ENCODE measurements around the gene FOXO4.

FOXO4 gene

DNA sequence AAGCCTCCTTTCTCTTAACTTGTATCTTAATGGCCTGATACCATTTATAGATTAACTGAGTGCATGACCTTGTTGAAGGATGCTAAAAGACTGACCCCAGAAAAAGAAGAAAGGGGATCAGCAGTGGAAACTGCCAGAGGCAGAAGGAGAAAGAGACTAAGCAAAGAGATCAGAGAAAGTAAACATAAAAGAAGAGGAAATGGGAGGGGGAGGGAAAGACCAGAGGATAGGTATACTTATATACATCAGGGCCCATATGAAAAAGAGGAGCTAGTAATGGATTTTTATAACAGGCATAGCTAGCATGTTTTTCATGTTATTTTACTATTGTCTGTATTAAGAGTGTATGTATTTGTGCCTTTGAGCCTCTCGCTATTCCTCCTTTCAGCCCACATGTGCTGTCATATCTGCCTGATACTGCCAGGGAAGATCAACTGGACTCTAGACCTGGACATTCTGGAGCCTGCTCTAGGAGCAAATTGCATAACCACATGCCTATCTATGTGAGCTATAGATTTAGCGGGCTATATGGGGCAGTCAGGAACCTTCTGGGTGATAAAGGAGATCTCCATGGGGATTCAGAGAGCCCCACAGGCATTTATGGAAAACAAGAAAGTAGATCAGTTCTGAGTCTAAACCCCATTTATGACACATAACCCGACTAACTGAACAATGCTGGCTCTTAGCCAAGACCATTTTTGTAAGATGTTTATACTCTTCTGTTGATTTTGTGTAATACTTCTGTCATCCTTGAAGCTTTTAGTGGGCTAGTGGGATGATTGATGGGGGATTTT lies 14.1 kb upstream of the FOXO4 start:
- H3K27me3 ChIP-seq (ENCODE audit: control insufficient read depth, insufficient read depth, low read length), result peaks cover 13% of the 10 kb centered on the region
- no peaks in the 10 kb centered on the region for H3K36me3 ChIP-seq (ENCODE audit: insufficient read depth, low read length)
- no peak overlapping the region for H3K4me2 ChIP-seq (ENCODE audit: low read length)
- H3K4me1 ChIP-seq (ENCODE audit: control insufficient read depth, insufficient read depth, low read length), result no peaks in the 10 kb centered on the region
- no peak overlapping the region for H3K4me3 ChIP-seq (ENCODE audit: low read length)
- H3K9me3 ChIP-seq (replicated peaks; ENCODE audit: low read length), result no peaks in the 10 kb centered on the region
- H3K9ac ChIP-seq (ENCODE audit: low read depth, low read length), result no peak overlapping the region

GRCh38 chrX:71082124-71082647 lies 13.5 kb upstream of the FOXO4 start:
- Histone ChIP-seq H3K9me3 (replicated peaks; ENCODE audit: low read length) (no peaks in the 10 kb centered on the region), H3K27me3 (ENCODE audit: control insufficient read depth, insufficient read depth, low read length) (peaks cover 8% of the 10 kb centered on the region), H3K4me2 (ENCODE audit: low read length) (no peak overlapping the region), H3K4me3 (ENCODE audit: low read length) (no peak overlapping the region), H3K9ac (ENCODE audit: low read depth, low read length) (no peak overlapping the region), H3K36me3 (ENCODE audit: insufficient read depth, low read length) (no peaks in the 10 kb centered on the region), H3K4me1 (ENCODE audit: control insufficient read depth, insufficient read depth, low read length) (no peaks in the 10 kb centered on the region)

GRCh38 chrX:71082822-71083221 lies 12.8 kb upstream of the FOXO4 start:
- no peak overlapping the region for H3K9ac ChIP-seq (ENCODE audit: low read depth, low read length)
- H3K4me3 ChIP-seq (ENCODE audit: low read length), result no peak overlapping the region

GRCh38 chrX:71085900-71086299 lies 9.8 kb upstream of the FOXO4 start:
- H3K4me1 ChIP-seq (ENCODE audit: control insufficient read depth, insufficient read depth, low read length), result no peaks in the 10 kb centered on the region
- no peak overlapping the region for H3K4me2 ChIP-seq (ENCODE audit: low read length)
- H3K9ac ChIP-seq (ENCODE audit: low read depth, low read length), result no peak overlapping the region
- no peaks in the 10 kb centered on the region for H3K9me3 ChIP-seq (replicated peaks; ENCODE audit: low read length)
- peaks cover 4% of the 10 kb centered on the region for H3K27me3 ChIP-seq (ENCODE audit: control insufficient read depth, insufficient read depth, low read length)
- no peaks in the 10 kb centered on the region for H3K36me3 ChIP-seq (ENCODE audit: insufficient read depth, low read length)
- H3K4me3 ChIP-seq (ENCODE audit: low read length), result no peak overlapping the region

More at GRCh38 chrX:71082822-71083221, 12.8 kb upstream of the FOXO4 start:
- Histone ChIP-seq H3K9me3 (replicated peaks; ENCODE audit: low read length) (no peaks in the 10 kb centered on the region), H3K4me1 (ENCODE audit: control insufficient read depth, insufficient read depth, low read length) (no peaks in the 10 kb centered on the region), H3K4me2 (ENCODE audit: low read length) (no peak overlapping the region), H3K27me3 (ENCODE audit: control insufficient read depth, insufficient read depth, low read length) (peaks cover 8% of the 10 kb centered on the region), H3K36me3 (ENCODE audit: insufficient read depth, low read length) (no peaks in the 10 kb centered on the region)

- Histone ChIP-seq H3K9me3 (replicated peaks; ENCODE audit: low read length) (no peaks in the 10 kb centered on the region), H3K4me3 (ENCODE audit: low read length) (no peak overlapping the region), H3K4me2 (ENCODE audit: low read length) (no peak overlapping the region), H3K36me3 (ENCODE audit: insufficient read depth, low read length) (no peaks in the 10 kb centered on the region), H3K4me1 (ENCODE audit: control insufficient read depth, insufficient read depth, low read length) (no peaks in the 10 kb centered on the region), H3K27me3 (ENCODE audit: control insufficient read depth, insufficient read depth, low read length) (no peaks in the 10 kb centered on the region), H3K9ac (ENCODE audit: low read depth, low read length) (no peak overlapping the region)
Observed at GRCh38 chrX:71091263-71091662, 4.4 kb upstream of the FOXO4 start.

DNA sequence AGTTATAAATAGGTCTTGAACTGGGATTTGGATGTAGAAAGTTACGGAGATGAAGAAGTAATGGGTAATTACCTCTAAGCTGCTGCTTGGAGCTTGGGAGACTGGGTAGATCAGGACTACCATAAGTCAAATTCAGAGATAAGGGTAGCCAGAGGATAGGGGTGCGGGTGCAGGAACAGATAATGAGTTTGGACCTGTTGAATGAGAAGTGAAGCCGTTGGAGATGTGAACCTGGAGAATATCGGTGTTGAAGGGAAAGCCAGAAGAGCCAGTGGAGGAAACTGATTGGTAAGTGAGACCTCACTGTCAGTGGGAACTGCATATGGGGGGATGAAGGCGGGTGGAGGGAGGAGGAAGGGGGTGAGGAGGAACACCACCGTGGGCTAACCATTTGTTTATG lies 618 bp upstream of the FOXO4 start:
- no peaks in the 10 kb centered on the region for H3K4me1 ChIP-seq (ENCODE audit: control insufficient read depth, insufficient read depth, low read length)
- peak overlapping the region; percentile 84 for H3K4me3 ChIP-seq (ENCODE audit: low read length)
- peak overlapping the region; percentile 78 for H3K4me2 ChIP-seq (ENCODE audit: low read length)
- no peaks in the 10 kb centered on the region for H3K27me3 ChIP-seq (ENCODE audit: control insufficient read depth, insufficient read depth, low read length)
- H3K9ac ChIP-seq (ENCODE audit: low read depth, low read length), result peak overlapping the region; percentile 75
- H3K9me3 ChIP-seq (replicated peaks; ENCODE audit: low read length), result no peaks in the 10 kb centered on the region
- no peaks in the 10 kb centered on the region for H3K36me3 ChIP-seq (ENCODE audit: insufficient read depth, low read length)

DNA sequence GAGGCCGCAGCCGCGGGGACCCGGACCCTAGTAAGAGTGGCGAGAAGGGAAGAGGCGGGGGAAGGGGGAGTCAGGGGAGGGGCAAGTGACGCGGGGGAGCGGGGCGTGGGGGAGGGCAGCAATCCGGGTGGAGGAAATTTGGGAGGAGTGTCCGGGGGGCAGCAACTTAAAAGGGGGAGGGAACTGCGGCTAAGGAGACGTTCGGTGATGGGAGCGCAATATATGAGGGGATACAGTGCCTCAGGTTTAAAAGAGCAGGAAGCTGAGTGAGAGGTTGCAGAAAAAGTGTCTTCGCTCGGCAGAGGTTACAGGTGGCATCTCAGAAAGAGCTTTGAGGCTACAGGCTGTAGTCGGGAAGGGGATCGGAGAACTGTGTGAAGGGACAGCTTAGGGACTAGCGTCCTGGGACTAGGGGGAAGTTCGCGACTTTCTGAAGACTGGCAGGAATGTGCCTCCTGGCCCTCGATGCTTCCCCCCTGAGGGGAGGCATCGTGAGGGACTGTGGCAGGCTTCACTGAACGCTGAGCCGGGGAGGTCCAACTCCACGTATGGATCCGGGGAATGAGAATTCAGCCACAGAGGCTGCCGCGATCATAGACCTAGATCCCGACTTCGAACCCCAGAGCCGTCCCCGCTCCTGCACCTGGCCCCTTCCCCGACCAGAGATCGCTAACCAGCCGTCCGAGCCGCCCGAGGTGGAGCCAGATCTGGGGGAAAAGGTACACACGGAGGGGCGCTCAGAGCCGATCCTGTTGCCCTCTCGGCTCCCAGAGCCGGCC lies 519 bp downstream of the FOXO4 start:
- H3K9ac ChIP-seq (ENCODE audit: low read depth, low read length), result peak overlapping the region; percentile 57
- H3K4me3 ChIP-seq (ENCODE audit: low read length), result peak overlapping the region; percentile 84

DNA sequence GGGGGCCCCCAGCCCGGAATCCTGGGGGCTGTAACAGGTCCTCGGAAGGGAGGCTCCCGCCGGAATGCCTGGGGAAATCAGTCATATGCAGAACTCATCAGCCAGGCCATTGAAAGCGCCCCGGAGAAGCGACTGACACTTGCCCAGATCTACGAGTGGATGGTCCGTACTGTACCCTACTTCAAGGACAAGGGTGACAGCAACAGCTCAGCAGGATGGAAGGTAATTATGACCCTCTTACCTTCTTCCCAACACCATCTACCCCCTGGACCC lies 1.0 kb downstream of the FOXO4 start:
- Histone ChIP-seq H3K4me1 (ENCODE audit: control insufficient read depth, insufficient read depth, low read length) (no peaks in the 10 kb centered on the region), H3K9ac (ENCODE audit: low read depth, low read length) (peak overlapping the region; percentile 57), H3K9me3 (replicated peaks; ENCODE audit: low read length) (no peaks in the 10 kb centered on the region), H3K4me3 (ENCODE audit: low read length) (peak overlapping the region; percentile 84), H3K4me2 (ENCODE audit: low read length) (peak overlapping the region; percentile 89), H3K36me3 (ENCODE audit: insufficient read depth, low read length) (no peaks in the 10 kb centered on the region), H3K27me3 (ENCODE audit: control insufficient read depth, insufficient read depth, low read length) (no peaks in the 10 kb centered on the region)

More for the DNA sequence above, 519 bp downstream of the FOXO4 start:
- H3K4me2 ChIP-seq (ENCODE audit: low read length), result peak overlapping the region; percentile 89
- H3K4me1 ChIP-seq (ENCODE audit: control insufficient read depth, insufficient read depth, low read length), result no peaks in the 10 kb centered on the region
- H3K36me3 ChIP-seq (ENCODE audit: insufficient read depth, low read length), result no peaks in the 10 kb centered on the region
- H3K27me3 ChIP-seq (ENCODE audit: control insufficient read depth, insufficient read depth, low read length), result no peaks in the 10 kb centered on the region
- H3K9me3 ChIP-seq (replicated peaks; ENCODE audit: low read length), result no peaks in the 10 kb centered on the region

- no peak overlapping the region for H3K4me3 ChIP-seq (ENCODE audit: low read length)
- H3K27me3 ChIP-seq (ENCODE audit: control insufficient read depth, insufficient read depth, low read length), result no peaks in the 10 kb centered on the region
- H3K36me3 ChIP-seq (ENCODE audit: insufficient read depth, low read length), result no peaks in the 10 kb centered on the region
- no peak overlapping the region for H3K9ac ChIP-seq (ENCODE audit: low read depth, low read length)
- no peak overlapping the region for H3K4me2 ChIP-seq (ENCODE audit: low read length)
- H3K9me3 ChIP-seq (replicated peaks; ENCODE audit: low read length), result no peaks in the 10 kb centered on the region
- H3K4me1 ChIP-seq (ENCODE audit: control insufficient read depth, insufficient read depth, low read length), result peaks cover 3% of the 10 kb centered on the region
Observed at GRCh38 chrX:71098302-71098701, 2.7 kb downstream of the FOXO4 start.

DNA sequence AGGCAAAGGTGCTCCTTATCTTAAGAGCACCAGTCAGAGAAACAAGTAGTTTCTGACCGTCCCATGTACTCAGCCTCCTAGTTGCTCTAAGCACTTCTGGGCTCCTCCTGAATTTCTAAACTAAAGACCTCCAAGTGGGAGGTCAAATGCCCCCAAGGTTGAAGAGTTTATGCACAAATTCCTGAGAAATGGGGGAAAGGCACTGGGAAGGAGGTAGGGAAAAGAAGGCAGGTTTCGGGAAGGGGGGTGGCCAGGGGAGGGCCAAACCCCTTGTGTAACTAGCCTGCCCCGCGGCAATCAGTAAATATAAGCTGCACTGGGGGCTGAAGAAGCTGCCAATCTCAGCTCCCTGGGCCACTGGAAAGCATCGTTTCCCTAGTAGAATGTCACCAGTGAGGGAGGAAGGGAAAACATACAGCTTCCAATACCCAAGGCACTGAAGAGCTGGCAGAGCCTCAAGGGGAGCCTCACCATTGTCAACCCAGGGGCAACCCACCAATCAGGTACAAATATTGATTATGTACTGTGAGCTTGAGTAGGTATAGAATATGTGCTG lies 3.4 kb downstream of the FOXO4 start:
- no peak overlapping the region for H3K9ac ChIP-seq (ENCODE audit: low read depth, low read length)

DNA sequence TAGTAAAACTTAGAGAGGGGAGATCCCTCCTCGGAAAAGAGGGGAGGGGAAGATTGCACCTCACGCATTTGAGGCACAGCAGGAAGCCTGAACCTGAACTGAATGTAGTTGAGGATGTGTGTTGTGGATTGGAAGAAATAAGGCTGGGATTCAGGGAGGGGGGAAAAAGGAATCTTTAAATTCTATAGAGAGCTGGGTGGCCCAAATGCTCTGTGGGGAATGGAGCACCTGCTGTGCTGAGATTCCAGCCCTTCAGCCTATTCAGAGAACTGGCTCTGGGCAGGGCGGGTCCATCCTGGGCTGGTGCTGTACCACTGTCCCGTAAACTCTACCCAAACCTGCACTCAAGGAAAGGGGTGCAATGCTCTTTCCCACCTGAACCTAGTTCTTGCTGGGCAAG lies 4.1 kb downstream of the FOXO4 start:
- H3K4me1 ChIP-seq (ENCODE audit: control insufficient read depth, insufficient read depth, low read length), result peaks cover 7% of the 10 kb centered on the region
- H3K36me3 ChIP-seq (ENCODE audit: insufficient read depth, low read length), result no peaks in the 10 kb centered on the region
- no peak overlapping the region for H3K4me2 ChIP-seq (ENCODE audit: low read length)
- H3K27me3 ChIP-seq (ENCODE audit: control insufficient read depth, insufficient read depth, low read length), result peaks cover 3% of the 10 kb centered on the region
- no peak overlapping the region for H3K9ac ChIP-seq (ENCODE audit: low read depth, low read length)
- H3K9me3 ChIP-seq (replicated peaks; ENCODE audit: low read length), result no peaks in the 10 kb centered on the region
- no peak overlapping the region for H3K4me3 ChIP-seq (ENCODE audit: low read length)

More for the DNA sequence above, 3.4 kb downstream of the FOXO4 start:
- no peak overlapping the region for H3K4me2 ChIP-seq (ENCODE audit: low read length)
- H3K4me3 ChIP-seq (ENCODE audit: low read length), result no peak overlapping the region
- H3K36me3 ChIP-seq (ENCODE audit: insufficient read depth, low read length), result no peaks in the 10 kb centered on the region
- H3K27me3 ChIP-seq (ENCODE audit: control insufficient read depth, insufficient read depth, low read length), result no peaks in the 10 kb centered on the region
- H3K4me1 ChIP-seq (ENCODE audit: control insufficient read depth, insufficient read depth, low read length), result peaks cover 7% of the 10 kb centered on the region
- no peaks in the 10 kb centered on the region for H3K9me3 ChIP-seq (replicated peaks; ENCODE audit: low read length)
